GM13977 (cell line): ENCODE data around the gene CLNK.

Experiments
- DNase-seq: peaks from one replicate; pipeline ENCODE4 v3.0.0; 2012; ENCODE audit warnings: low spot score
- in situ Hi-C: fragments of 300-500 bp; cut with MboI; formaldehyde crosslinking; loops from one replicate; pipeline ENCODE4 v1.12.0; 2022; ENCODE audit warnings: low sequenced_read_pairs, low pct_unique_long_range_greater_than_20kb, mixed read lengths, inconsistent platforms; ENCODE audit not compliant: unreplicated experiment
- TF ChIP-seq, protein P1 (sequence below): IDR thresholded peaks from 2 replicates; pipeline ENCODE4 v1.5.1; 2012; ENCODE audit warnings: mild to moderate bottlenecking, control low read depth; ENCODE audit not compliant: insufficient read depth; ENCODE audit errors: extremely low read depth, missing control alignments

Gene CLNK

DNA sequence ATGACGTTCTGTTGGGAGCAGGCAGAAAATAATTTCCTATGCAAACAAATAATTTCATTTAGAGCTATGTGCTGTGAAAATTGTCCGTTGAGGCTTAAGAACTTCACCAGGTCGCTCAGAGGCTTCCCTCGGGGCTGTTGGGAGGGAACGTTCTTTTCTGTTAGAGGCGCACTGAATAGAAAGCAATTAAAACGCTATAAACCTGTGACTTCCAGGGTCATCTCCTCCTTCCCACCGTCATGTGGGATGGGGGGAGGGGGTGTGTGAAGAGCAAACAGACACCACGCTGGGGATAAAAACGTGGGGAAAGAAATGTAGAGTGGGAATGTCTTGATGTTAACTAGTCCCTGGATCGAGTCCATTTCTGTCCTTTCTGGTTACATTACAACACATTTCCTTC lies 192.1 kb downstream of the CLNK start:
- in situ Hi-C loops = no loop called here
- TF ChIP-seq, protein P1, sequence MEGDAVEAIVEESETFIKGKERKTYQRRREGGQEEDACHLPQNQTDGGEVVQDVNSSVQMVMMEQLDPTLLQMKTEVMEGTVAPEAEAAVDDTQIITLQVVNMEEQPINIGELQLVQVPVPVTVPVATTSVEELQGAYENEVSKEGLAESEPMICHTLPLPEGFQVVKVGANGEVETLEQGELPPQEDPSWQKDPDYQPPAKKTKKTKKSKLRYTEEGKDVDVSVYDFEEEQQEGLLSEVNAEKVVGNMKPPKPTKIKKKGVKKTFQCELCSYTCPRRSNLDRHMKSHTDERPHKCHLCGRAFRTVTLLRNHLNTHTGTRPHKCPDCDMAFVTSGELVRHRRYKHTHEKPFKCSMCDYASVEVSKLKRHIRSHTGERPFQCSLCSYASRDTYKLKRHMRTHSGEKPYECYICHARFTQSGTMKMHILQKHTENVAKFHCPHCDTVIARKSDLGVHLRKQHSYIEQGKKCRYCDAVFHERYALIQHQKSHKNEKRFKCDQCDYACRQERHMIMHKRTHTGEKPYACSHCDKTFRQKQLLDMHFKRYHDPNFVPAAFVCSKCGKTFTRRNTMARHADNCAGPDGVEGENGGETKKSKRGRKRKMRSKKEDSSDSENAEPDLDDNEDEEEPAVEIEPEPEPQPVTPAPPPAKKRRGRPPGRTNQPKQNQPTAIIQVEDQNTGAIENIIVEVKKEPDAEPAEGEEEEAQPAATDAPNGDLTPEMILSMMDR = no peak
- no peak for DNase-seq

DNA sequence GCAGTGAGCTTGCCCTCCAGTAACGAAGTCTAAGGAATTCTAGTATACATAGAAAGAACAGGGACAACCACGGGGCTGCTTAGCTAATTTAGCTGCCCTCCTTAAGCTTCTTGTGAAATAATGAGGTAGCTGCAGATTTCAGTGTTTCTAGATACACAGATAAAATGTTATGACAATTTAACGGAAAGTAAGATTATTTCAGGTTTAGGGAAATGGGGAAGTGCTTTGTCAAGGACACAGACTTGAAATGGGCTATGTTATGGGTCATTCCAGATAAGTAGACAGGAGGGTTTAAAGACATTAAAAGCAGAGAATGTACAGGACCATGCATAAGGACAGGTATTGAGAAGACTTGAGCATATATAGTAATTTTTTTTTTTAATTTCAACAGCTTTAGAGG lies 193.2 kb downstream of the CLNK start:
- in situ Hi-C loops = no loop called here
- TF ChIP-seq, protein P1 = no peak
- DNase-seq = no peak

DNA sequence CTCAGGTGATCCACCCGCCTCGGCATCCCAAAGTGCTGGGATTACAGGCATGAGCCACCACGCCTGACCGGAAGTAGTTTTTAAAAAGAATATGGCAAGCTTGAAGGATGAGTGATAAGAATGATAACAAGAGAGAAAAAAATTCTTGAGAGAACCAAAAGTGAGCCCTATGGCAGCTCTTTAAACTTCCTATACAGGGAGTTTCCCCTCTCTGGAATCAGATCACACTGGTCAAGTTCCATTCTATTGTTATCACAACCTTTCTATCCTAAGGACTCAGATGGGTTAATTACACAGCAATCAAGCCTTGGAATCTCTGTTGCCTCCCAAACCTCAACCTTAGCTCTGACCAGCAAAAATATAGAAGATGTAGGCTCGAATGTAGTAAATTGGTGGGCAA lies 193.6 kb downstream of the CLNK start:
- DNase-seq = no peak
- in situ Hi-C loops = no loop called here

DNA sequence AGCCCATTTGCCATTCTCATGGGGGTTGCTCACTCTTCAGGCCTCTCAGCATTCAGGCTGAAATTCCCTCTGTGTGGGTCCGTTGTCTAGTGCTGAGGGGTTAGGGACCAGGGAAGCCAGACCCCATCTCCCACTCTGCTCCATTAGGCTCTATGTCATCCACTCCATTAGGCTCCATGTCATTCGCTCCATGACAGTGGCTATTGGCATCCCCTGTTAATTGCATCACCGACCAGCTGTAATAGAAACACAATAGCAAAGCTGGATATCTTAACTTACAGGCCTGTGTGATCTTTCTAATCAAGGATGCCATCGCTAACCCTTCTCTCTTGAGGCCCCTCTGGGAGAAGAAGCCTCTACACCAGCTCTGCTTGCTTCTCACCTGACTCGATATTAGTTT lies 201.7 kb downstream of the CLNK start:
- TF ChIP-seq, protein P1 = no peak

More for the DNA sequence above, 193.6 kb downstream of the CLNK start:
- TF ChIP-seq, protein P1 = no peak

DNA sequence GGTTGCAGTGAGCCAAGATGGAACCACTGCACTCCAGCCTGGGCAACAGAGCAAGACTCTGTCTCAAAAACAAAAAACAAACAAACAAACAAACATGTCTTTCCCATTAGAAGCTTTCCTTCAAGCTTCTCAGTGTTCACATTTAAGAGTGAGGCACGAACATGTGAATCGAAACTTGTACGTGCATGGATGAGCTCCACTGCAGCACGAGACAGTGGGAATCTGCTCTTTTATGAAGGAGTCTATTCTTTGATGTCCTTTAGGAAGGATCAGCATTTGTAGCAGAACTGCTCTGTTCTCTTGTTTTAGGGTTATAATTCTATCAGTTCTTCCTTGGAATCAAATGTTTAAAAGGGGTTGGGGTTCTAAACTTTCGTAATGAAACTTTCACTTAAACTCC lies 204.0 kb downstream of the CLNK start:
- no peak for DNase-seq
- in situ Hi-C loops = no loop called here
- TF ChIP-seq, protein P1 = no peak

More for the DNA sequence above, 201.7 kb downstream of the CLNK start:
- in situ Hi-C loops = no loop called here
- DNase-seq = no peak

DNA sequence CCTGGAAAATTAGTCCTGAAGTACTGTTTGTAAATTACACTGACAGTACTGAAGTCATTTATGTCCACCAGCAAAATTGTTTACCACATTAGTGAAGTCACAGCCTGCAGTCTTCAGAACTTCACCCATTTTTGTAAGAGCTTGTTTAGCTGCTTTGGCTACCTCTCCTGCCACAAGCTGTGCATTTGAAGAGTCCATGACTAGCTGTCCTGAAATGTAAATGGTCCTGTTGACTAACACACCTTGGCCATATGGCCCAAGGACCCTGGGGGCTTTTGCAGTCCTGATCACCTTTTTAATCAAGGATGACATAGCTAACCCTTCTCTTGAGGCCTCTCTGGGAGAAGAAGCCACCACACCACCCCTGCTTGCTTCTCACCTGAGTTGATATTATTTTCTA lies 205.9 kb downstream of the CLNK start:
- in situ Hi-C loops = no loop called here
- TF ChIP-seq, protein P1 = no peak
- no peak for DNase-seq

DNA sequence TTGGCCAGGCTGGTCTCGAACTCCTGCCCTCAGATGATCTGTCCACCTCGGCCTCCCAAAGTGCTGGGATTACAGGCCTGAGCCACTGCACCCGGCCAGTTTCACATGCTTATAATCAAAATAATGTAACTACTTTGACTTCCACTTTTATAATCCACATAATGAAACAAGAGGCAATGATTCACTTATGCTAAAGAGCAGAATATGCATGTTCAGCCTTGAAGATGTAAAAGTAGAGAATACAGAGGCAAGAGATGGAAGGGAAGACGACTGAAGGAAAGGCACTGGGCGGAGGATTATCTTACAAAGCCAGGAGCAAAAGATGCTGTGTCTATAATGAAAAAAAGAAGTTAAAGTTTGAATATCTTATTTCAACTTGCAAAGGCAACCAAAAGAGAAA lies 214.1 kb downstream of the CLNK start:
- TF ChIP-seq, protein P1 = no peak
- in situ Hi-C loops = no loop called here
- no peak for DNase-seq
